ENCODE measurements around the gene ANXA2.

GRCh38 chr15:60351066-60351465 lies 46.7 kb downstream of the ANXA2 start:
- TF ChIP-seq, protein P1, sequence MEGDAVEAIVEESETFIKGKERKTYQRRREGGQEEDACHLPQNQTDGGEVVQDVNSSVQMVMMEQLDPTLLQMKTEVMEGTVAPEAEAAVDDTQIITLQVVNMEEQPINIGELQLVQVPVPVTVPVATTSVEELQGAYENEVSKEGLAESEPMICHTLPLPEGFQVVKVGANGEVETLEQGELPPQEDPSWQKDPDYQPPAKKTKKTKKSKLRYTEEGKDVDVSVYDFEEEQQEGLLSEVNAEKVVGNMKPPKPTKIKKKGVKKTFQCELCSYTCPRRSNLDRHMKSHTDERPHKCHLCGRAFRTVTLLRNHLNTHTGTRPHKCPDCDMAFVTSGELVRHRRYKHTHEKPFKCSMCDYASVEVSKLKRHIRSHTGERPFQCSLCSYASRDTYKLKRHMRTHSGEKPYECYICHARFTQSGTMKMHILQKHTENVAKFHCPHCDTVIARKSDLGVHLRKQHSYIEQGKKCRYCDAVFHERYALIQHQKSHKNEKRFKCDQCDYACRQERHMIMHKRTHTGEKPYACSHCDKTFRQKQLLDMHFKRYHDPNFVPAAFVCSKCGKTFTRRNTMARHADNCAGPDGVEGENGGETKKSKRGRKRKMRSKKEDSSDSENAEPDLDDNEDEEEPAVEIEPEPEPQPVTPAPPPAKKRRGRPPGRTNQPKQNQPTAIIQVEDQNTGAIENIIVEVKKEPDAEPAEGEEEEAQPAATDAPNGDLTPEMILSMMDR (IDR thresholded peaks at IDR 0.05), result no peak
- no peak for TF ChIP-seq POLR2A (IDR thresholded peaks at IDR 0.05)
